SKM-1 (cell line): Measurements from ENCODE around the gene GLB1L3.
A peak's percentile ranks its signal among the peaks of the same experiment; 100 is the strongest.
"Not testable (repeated sequence)": the region's sequence is repeated elsewhere in the genome, so short reads cannot be mapped to it uniquely, and the experiment has no call there.

ENCODE experiments used
- DNase-seq: peaks from one replicate; lab custom pipeline; 2025; ENCODE audit not compliant: unreplicated experiment; lab: John Stamatoyannopoulos, UW

GLB1L3 gene

DNA sequence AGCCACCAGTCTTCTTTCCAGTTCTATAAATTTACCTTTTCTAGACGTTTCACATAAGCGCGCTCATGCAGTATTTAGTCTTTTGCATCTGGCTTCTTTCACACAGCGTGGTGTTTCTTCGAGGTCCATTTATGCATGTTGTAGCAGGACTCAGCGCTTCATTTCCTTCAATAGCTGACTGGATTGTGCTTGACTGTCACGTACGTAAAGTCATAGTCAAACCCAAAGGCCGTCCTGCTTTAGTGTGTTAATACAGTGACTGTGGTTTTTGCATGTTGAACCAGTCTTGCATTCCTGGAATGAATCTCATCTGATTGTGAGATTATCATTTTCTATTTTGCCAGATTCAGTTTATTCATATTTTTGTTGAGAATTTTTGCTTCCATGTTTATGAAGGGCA, 18.5 kb downstream of the GLB1L3 start:
- no peak for DNase-seq

GRCh38 chr11:134312223-134312622, 36.0 kb downstream of the GLB1L3 start:
- no peak for DNase-seq

DNA sequence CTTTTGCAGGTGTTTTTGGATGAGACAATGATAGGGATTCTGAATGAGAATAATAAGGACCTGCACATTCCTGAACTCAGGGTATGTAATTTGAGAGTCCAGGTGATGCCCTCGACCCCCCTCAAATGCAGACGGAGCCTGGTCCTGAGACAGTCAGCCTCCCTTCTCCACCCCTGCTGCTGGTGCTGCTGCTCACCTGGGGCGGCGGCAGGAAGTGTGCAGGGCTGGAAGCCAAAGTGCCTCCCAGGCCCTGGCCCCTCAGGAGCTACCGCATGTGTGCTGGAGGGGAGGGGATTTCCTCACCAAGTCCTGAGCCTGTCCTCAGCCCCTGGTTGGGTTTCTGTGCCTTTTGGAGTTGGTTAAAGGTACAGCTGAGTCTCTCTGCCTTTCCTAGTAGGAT, 36.6 kb downstream of the GLB1L3 start:
- no peak for DNase-seq

DNA sequence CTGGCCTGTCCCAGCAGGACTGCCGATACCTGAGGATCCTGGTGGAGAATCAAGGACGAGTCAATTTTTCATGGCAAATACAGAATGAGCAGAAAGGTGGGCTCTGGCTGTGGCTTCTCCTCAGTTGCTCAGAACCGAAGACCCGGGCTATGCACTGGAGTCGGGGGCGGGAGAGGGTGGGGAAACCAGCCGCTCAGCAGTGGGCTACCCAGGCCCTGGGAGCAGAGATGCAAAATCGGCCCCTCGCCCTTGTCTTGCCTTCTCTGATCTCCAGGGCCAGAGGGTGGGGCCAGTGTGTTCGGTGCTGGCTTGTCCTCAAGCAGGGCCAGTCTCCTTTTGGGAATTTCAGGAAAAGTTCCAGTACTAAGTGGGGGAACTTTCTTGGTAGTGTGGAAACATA, 37.2 kb downstream of the GLB1L3 start:
- DNase-seq: no peak

GRCh38 chr11:134313821-134314607, 37.8 kb downstream of the GLB1L3 start:
- DNase-seq: no peak

DNA sequence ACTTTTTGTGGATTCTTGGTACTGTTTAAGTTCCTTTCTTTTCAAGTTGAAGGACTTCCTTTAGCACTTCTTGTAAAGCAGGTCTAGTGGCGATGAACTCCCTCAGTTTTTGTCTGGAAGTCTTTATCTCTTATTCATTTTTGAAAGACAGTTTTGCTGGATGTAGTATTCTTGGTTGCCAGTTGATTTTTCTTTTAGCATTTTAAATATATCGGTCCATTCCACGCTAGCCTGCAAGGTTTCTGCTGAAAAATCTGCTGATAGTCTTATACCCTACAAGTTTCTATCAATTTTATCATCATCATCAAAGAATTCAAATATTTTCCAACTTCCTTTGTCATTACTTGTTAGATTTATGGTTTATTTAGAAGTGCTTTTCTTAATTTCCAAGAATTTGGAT, 40.9 kb downstream of the GLB1L3 start:
- no peak for DNase-seq

- not testable (repeated sequence) for DNase-seq
Measured at GRCh38 chr11:134321373-134321772, 45.2 kb downstream of the GLB1L3 start.

DNA sequence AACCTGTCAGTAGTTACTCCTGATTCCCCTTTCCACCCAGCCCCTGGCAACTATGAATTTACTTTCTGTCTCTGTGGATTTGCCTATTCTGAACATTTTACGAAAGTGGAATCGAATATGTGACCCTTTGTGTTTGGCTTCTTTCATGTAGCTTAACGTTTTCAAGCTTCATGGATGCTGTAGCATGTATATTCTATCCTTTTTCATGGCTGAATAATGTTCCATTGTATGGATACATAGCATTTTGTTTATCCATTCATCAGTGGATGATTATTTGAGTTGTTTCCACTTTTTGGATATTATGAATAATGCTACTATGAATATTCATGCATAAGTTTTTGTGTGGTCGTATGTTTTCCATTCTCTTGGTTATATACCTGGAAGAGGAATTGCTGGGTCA, 46.4 kb downstream of the GLB1L3 start:
- no peak for DNase-seq

GRCh38 chr11:134328433-134328832, 52.3 kb downstream of the GLB1L3 start:
- DNase-seq: no peak

DNA sequence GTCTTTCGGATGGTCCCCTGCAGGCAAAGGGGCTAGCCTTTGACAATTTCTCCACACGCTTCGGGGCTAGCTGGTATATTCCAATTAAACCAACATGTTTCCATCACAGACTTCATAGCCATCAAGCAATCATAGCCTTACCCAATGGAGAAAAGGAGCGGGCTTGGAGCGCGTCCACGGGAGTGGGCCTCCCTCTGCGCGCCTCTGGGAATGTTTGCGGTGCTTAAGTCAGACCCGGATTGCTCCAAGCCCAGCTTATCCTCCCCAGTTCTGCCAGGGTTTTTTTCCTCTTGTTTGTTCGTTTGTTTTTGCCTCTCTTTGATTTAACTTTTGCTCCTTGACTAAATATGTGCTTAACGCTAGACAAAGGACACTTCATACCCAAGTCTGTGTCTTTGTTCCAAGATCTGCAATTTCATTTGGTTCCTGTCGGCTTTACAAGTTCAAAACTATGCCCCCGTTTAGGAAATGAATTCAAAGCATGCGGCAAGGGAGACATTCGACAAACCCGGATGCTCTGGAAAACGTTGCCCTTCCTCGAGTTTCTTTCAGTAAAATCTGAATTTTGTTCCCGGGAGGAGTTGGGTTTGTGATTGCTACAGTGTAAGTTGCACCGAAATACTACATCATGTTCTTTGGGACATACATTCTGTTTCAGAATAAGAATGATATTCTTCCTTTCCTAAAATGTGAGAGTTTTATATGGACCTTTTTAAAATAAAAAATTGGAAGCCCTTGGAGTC, 54.6 kb downstream of the GLB1L3 start:
- no peak for DNase-seq

DNA sequence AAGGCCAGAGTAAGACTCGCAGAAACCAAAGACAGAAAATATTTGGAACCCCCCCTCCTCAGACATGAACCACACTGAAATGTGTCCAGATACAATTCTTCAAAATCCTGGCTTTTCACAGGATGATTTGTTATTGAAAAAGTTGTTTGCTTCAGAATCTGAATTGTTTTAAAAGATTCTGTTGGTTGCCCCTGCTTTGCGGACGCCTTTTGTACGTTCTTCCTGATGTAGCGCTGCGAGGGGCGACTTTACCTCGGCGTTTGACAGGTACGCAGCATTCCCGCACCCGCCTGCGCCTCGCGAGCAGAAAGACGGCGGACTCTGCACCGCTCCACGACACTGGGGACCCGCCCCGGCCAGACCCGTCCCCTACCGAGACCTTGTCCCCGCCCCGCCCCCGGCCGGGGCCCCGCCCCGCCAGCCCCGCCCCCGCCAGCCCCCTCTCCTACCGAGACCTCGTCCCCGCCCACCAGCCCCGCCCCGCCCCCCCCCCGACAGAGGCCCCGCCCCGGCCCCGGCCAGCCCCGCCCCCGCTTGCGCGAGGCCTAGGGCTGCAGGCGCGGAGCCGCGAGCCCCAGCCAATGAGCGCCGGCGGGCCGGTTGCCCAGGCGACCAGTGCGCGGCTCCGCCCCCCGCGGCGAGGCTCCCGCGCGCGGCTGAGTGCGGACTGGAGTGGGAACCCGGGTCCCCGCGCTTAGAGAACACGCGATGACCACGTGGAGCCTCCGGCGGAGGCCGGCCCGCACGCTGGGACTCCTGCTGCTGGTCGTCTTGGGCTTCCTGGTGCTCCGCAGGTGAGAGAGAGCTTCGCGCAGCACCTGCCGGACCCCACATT, 55.4 kb downstream of the GLB1L3 start, which contains the start of gene GLB1L2:
GLB1L2 (plus strand) TSS at position 635 of the 835 bp plus-strand sequence; CDS start at position 709, 74 bp downstream.
- peak; percentile 79 for DNase-seq

DNA sequence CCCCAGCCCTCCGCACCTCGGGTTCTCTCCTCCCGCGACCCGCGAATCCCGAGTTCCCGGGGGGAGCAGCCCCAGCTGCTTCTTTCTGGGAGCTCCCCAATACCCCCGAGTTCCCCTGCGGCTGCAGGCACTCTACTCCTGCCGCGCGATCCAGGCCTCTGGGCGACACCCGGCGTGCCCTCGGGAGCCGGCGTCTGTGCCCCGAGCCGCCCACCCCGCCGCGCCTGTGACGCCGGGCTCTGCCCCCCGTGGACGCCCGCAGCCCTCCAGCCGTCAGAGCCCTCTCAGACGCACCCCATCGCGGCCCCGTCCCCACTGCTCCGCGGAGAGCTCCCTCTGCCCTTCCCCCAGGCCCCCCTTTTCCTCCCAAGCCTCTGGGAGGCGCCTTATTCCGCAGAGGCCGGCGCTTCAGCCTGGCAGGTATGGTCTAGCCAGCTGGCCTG, 56.0 kb downstream of the GLB1L3 start:
- no peak for DNase-seq

DNA sequence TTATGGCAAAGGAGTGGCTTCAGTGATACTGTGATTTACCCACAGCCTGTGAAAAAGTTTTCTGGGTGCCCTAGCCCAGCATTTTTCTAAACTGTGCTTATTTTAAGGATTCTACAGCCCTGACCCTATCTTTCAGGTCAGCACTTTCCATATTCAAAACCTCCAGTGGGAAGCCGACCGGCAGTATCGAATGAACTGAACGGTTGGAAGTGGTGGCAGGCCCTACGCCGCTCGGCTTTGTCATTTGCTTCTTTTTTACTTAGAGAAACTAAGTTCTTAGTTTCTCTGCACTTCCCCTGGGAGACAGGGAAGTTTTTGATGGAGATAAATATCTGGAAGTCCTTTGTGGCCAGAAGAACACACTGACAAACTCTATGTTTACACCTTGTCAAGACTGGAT, 56.6 kb downstream of the GLB1L3 start:
- DNase-seq: no peak

GRCh38 chr11:134333312-134333711, 57.1 kb downstream of the GLB1L3 start:
- no peak for DNase-seq

DNA sequence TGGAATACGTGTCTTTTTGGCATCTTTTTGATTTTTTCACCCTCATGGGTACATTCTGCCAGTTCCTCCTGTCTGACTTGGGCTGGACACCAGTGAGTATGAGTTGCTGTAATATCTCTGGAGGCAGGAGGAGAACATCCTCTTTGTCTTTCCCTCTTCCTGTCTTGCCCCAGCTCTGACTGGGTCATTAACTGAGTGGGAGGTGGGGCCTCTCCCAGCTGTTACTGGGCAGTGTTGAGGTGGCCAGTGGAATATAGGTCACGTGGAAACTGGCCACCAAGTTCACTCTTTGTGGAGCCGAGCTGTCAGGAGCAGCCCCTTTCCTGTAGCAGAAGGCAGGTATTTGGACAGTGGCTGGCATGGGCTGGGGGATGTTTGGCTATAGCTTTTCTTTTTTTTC, 57.8 kb downstream of the GLB1L3 start:
- DNase-seq: peak; percentile 4

DNA sequence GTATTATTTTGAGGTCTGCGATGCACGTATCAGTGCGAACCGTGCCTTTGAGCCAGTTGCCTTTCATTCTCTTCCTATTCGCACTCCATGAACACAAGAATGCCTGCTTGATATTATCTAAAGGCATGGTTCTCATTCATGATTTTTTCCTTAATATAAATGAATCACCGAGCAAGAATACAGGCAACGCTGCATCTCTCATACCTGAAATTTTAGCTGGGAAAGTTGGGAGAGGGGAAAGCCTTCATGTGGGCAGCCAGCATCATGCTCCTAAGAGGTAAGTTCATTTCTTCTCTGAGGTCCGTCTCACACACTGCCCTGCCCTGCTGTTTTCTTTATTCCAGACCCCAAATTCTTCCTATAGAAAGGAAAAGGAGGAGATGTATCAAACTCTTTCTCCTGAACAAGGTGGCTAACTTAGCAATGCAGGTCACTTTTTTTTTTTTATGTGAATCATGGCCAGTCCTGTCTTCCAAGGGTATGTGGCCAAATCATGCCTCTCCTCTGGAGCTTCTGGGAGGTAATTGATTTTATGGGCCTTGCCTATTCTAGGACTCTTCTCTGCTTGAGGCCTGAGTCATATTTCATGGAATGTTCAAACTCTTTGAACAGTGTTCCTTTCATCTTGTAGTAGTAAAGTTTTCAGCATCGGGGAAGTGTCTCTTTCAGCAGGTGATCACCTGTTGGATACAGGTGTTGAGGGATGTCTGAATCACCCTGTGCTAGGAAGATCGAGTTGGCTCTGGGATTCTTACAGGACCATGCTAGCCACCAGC, 58.8 kb downstream of the GLB1L3 start:
- DNase-seq: no peak

- DNase-seq: no peak
Measured at GRCh38 chr11:134337051-134337450, 60.9 kb downstream of the GLB1L3 start.

DNA sequence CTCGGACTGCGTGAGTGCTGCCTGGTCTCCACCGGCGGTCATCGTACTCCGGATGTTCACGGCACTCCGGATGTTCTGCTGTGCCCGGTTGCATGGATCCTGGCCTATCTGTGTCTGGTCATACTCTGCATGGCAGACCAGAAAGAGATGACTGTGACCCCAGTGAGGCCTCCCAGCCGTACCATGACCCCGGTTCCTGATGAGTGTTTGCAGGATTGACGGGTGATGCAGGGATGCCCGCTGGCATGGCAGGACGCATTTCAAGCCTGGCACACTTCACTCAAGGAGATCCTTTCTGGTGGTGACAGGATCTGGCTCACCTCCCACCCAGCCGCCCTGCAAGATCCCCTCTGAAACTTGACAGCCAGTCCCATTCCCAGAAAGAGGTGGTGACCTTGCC, 61.9 kb downstream of the GLB1L3 start:
- no peak for DNase-seq

GRCh38 chr11:134338654-134339053, 62.5 kb downstream of the GLB1L3 start:
- no peak for DNase-seq

DNA sequence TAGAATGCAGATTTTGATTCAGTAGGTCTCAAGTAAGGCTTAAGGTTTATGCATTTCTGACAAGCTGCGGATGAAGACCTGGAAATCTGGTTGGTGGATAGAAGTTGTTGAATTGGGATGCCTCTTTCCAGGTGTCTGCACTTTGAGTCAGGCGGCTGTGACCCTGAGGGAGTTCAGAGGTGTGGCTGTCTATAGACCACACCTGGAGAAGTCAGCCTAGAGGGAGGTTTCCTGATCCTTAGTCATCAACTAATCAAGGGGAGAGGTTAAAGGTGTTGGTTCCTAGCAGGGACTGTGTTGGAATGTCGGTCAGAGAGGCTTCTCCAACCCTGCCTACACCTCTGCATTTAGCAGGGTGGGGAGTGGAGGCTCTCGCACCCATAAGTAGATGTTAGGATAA, 63.6 kb downstream of the GLB1L3 start:
- no peak for DNase-seq
